ENCODE measurements around the gene GRID1. TPM values are rescaled to one million over a fixed set of nuclear protein-coding genes. Genes with fewer than 3 reads are reported as not detected.

GRID1 gene
- total RNA-seq, 3 donors from 2014 or later, result 0.61 to 1.9 (median 0.87) TPM

GRCh38 chr10:86252556-86252955 is 114.0 kb downstream of the GRID1 start:
- Histone ChIP-seq H3K4me3 (no peak overlapping the region), H3K36me3 (ENCODE audit: low read depth) (no peaks in the 10 kb centered on the region), H3K9me3 (peaks cover 7% of the 10 kb centered on the region), H3K4me1 (ENCODE audit: low read depth) (no peaks in the 10 kb centered on the region)
- no peak for DNase-seq
- intact Hi-C loops (cut with DNase I, micrococcal nuclease), result no loop called here
- ATAC-seq, result no peak
- TF ChIP-seq CTCF (IDR thresholded peaks at IDR 0.05), result no peak

- H3K4me3 ChIP-seq, result no peak overlapping the region
- intact Hi-C loops (cut with DNase I, micrococcal nuclease), result no loop called here
- no peak for TF ChIP-seq CTCF (IDR thresholded peaks at IDR 0.05)
- ATAC-seq (no peak), DNase-seq (no peak)
- no peaks in the 10 kb centered on the region for H3K36me3 ChIP-seq (ENCODE audit: low read depth)
- no peaks in the 10 kb centered on the region for H3K4me1 ChIP-seq (ENCODE audit: low read depth)
- peaks cover 7% of the 10 kb centered on the region for H3K9me3 ChIP-seq
Observed at GRCh38 chr10:86252079-86252478, 114.5 kb downstream of the GRID1 start.

DNA sequence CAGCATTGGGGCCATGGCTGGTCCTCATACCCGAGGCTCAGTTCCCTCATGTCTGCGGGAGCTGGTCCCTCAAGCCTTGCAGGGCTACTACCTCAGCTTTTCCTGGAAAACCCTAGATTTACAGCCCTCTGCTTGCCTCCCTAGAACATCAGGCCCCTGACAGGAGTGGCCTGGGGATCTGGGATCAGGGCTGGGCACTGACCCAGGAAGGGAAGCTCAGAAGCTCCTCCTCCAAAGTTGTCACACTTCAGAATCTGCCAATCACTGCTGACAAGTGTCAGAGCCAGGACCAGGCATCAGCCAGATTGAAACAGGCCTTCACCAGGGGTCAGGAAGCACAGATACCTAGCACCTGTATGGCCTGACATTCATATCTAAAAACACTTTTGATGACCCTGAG is 115.2 kb downstream of the GRID1 start:
- H3K36me3 ChIP-seq (ENCODE audit: low read depth), result no peaks in the 10 kb centered on the region
- no peaks in the 10 kb centered on the region for H3K4me1 ChIP-seq (ENCODE audit: low read depth)
- peaks cover 7% of the 10 kb centered on the region for H3K9me3 ChIP-seq
- H3K4me3 ChIP-seq, result no peak overlapping the region
- intact Hi-C loops (cut with DNase I, micrococcal nuclease), result no loop called here
- no peak for ATAC-seq
- no peak for DNase-seq
- no peak for TF ChIP-seq CTCF (IDR thresholded peaks at IDR 0.05)

- DNase-seq (no peak), ATAC-seq (no peak)
- H3K4me3 ChIP-seq, result no peak overlapping the region
- intact Hi-C loops (cut with DNase I, micrococcal nuclease), result no loop called here
- H3K4me1 ChIP-seq (ENCODE audit: low read depth), result no peaks in the 10 kb centered on the region
- peaks cover 7% of the 10 kb centered on the region for H3K9me3 ChIP-seq
- TF ChIP-seq CTCF (IDR thresholded peaks at IDR 0.05), result no peak
- H3K36me3 ChIP-seq (ENCODE audit: low read depth), result no peaks in the 10 kb centered on the region
Observed at GRCh38 chr10:86250399-86250798, 116.2 kb downstream of the GRID1 start.

GRCh38 chr10:86249794-86250193 is 116.8 kb downstream of the GRID1 start:
- peaks cover 7% of the 10 kb centered on the region for H3K9me3 ChIP-seq
- ATAC-seq, result no peak
- DNase-seq, result no peak
- no peaks in the 10 kb centered on the region for H3K36me3 ChIP-seq (ENCODE audit: low read depth)
- no peak overlapping the region for H3K4me3 ChIP-seq
- intact Hi-C loops (cut with DNase I, micrococcal nuclease), result no loop called here
- no peaks in the 10 kb centered on the region for H3K4me1 ChIP-seq (ENCODE audit: low read depth)
- no peak for TF ChIP-seq CTCF (IDR thresholded peaks at IDR 0.05)

DNA sequence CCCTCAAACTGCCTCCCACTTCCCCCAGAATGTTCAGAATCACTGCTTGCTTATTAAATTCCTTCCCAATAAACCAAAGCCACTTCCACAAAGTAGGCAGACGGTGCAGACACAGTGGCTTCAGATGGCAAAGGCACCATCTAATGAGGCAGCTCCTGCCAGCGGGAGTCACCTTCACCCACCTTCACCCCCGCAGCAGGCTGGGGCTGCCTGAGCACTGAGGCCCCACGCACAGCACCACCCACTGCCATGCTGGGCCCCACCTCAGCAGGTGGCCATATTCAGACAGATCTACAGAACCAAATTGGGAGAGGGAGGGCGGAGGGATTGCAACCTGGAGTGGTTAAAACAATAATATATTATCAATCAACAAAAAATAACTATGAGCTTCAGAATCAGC is 118.5 kb downstream of the GRID1 start:
- intact Hi-C loops (cut with DNase I, micrococcal nuclease), result no loop called here
- DNase-seq, result no peak
- no peaks in the 10 kb centered on the region for H3K36me3 ChIP-seq (ENCODE audit: low read depth)

More for the DNA sequence above, 118.5 kb downstream of the GRID1 start:
- ATAC-seq, result no peak
- no peak overlapping the region for H3K4me3 ChIP-seq
- H3K4me1 ChIP-seq (ENCODE audit: low read depth), result no peaks in the 10 kb centered on the region
- H3K9me3 ChIP-seq, result peaks cover 7% of the 10 kb centered on the region
- TF ChIP-seq CTCF (IDR thresholded peaks at IDR 0.05), result no peak
